Activated T-cell treated with anti-CD3 and anti-CD28 coated beads for 4 hours (primary cell): ENCODE measurements around the gene CRYZ.
A peak's percentile ranks its signal among the peaks of the same experiment; 100 is the strongest.

Source experiments
- DNase-seq: peaks from one replicate; pipeline ENCODE4 v3.0.0-alpha.2; 2020

Gene CRYZ

DNA sequence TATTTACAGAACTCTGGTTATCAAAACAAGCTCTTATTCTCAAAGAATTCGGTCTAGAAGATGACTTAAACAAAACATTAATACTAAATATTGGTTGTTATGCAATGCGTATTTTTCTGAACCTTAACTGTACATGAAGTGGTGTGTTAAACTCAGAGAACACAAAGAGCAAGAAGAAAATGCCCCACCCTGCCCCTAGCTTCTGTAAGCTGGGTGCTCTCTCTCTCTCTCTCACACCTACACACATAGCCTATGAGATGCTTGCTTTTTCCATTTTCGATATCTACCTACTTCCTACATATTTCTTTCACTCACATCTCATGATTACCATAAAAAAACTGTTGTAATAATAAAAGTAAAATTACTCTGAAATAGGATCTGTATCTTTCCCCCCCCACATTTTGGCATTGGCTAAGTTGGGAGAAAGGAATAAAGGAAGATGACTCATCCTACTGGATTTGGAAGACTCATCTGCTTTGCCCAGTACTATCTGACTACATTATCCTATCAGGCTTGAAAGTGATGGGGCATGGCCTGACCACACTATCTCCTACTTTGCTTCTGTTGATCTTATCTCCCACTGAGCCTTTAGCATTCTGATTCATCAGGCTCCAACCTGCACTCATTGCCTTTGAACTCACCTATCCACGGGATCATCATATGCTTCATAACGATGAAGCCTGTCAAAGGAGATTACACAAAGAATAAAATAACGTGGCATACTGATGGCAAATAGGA lies 2.9 kb downstream of the CRYZ start:
- DNase-seq, result no peak

GRCh38 chr1:74728736-74729135 lies 4.1 kb downstream of the CRYZ start:
- no peak for DNase-seq

- no peak for DNase-seq
Measured at GRCh38 chr1:74726063-74726462, 6.8 kb downstream of the CRYZ start.

- no peak for DNase-seq
Measured at GRCh38 chr1:74717626-74718025, 15.2 kb downstream of the CRYZ start.

DNA sequence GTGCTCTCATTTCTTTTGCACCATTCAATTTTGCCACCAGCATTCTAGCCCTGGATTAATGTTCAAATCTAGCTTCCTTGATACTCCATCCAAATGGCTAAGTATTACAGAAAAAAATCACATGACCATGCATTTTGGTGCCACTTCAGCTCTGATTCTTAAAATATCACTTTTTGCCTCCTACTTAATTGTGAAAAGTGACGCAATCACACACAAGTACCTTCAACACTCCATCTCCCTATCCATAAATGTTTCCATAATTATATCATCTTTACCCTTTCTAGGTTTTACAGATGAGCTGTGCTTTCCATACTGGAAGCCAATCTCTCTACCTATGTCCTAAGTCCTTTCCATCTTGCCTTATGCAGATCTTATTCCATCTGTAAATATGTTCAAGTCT lies 16.0 kb downstream of the CRYZ start:
- no peak for DNase-seq

DNA sequence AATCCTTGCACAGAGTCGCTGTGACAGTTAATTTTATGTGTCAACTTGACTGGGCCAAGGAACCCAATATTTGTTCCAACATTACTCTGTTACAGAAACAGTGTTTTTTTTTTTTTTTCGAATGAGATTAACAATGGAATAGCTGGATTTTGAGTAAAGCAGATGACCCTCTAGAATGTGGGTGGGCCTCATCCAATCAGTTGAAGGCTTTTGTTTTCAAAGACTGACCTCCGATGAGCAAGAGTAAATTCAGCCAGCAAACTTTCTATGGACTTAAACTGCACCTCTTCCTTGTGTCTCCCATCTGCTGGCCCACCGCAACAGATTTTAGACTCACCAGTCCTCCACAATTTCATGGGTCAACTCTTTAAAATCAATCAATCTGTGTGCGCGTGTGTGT lies 17.0 kb downstream of the CRYZ start:
- DNase-seq, result no peak

DNA sequence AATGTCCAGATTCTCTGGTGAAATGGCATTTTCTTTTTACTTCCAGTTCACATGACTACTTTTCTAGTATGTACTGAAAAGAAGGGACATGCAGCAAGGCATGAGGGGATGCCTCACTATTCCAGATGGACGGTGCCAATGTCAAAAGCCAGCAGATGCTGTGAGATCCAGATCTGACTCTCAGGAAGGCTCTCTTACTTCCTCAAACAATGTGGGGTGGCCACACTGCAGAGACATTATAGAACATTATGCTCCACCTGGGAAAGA lies 17.7 kb downstream of the CRYZ start:
- DNase-seq, result no peak

GRCh38 chr1:74714429-74715235 lies 18.2 kb downstream of the CRYZ start:
- DNase-seq, result no peak

- no peak for DNase-seq
Measured at GRCh38 chr1:74713849-74714248, 19.0 kb downstream of the CRYZ start.

DNA sequence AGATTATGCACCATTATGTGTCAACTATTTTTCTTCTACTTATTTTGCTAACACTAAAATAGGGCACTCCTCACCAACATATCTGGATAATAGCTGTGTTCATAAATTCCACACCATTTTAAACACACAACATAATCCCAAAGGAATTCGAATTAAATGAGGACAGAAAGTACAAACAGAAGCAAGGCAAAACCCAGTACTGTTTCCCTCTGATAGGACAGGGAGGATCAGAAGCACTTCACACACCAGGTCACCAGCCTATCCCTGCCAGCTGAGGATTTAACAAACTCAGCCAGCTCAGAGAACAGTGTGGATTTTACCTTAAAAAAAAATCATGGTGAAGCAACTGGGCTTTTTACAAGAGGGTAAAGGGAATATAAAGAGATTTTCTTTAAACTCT lies 20.0 kb downstream of the CRYZ start:
- DNase-seq, result no peak

GRCh38 chr1:74703386-74704182 lies 29.3 kb downstream of the CRYZ start:
- DNase-seq, result no peak

DNA sequence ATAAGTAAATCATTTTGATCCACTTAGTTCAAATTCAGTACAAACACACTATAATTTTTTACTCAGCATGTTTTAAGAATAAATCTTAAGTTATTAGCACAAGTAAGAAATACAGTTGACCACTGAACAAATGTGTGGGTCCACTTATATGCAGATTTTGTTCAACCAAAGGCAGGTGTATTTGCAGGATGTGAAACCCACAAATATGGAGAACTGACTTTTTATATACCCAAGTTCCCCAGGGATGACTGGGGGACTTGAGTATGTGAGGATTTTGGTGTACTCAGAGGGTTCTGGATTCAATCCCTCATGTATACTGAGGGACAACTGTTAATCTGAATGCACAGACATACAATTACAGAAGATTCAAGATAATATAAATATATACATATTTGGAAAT lies 33.5 kb downstream of the CRYZ start:
- no peak for DNase-seq

GRCh38 chr1:74697832-74698231 lies 35.0 kb downstream of the CRYZ start:
- DNase-seq, result no peak

- no peak for DNase-seq
Measured at GRCh38 chr1:74693473-74693872, 39.4 kb downstream of the CRYZ start.

DNA sequence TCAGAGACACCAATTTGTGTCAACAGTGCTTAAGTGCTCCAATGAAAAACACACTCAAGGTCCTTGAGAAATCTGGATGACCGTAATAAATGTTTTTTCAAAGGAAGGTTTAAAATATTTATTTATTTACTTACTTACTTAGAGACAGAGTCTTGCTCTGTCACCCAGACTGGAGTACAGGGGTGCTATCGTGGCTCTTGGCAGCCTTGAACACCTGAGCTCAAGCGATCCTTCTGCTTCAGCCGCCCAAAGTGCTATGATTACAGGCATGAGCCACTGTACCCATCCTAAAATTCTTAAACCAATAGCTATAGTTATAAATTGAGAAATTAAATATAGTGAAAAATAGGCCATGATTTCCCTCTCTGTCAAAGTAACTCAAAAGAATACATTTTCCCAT lies 41.9 kb downstream of the CRYZ start:
- DNase-seq, result no peak

- DNase-seq, result no peak
Measured at GRCh38 chr1:74690364-74690696, 42.5 kb downstream of the CRYZ start.

DNA sequence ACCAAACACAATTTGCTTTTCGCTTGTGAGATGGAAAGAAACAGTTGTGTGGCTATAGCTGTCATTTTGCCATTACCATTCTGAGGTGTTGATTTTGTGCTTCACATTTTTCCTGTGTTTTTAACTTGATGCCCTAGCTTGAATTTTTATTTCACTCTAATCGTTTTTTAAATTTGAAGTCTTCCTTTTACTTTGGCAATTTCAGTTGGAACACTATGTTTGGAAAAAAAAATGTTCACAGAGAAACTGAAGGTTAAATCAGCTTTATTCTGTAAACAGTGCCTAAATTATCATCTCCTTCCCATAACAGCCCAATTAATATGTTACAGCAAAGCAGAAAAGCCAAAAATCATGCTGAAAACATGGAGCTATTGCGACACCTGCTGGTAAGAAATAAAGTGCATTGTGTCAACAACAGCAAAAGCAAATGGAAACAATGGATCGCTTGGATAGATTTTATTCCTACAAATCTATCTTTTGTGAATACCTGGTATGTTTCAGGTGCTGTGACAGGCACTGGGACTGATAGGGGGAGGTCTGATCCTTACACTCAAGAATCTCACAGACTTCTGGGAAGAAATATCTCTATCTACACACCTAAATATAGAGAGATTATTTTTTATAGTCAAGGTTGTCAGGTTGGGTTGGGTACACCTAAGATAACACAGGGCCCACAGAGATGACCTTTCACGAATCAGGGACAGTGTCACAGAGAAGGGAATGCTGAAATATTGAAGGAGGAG lies 43.1 kb downstream of the CRYZ start:
- peak; percentile 29 for DNase-seq

GRCh38 chr1:74686928-74687327 lies 45.9 kb downstream of the CRYZ start:
- DNase-seq, result no peak

GRCh38 chr1:74684301-74684700 lies 48.5 kb downstream of the CRYZ start:
- no peak for DNase-seq

DNA sequence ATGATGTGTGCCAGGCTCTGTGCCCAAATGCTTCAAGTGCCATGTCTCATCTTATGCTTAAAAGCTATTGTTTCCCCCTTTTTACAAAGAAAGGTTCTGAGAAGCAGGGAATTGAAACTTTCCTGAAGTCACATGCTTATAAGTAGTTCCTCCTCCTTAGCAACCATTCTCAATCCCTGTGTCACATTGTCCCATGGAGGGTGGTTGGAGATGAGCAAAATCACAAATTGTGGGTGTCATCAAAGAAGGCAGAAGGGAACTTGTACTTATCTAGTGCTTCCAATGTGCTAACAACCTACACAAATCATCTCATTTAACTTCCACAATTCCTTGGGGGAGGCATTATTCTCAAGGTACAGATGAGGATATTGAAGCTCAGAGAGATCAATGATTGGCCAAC lies 49.2 kb downstream of the CRYZ start:
- DNase-seq, result no peak

GRCh38 chr1:74681851-74682250 lies 51.0 kb downstream of the CRYZ start:
- no peak for DNase-seq

DNA sequence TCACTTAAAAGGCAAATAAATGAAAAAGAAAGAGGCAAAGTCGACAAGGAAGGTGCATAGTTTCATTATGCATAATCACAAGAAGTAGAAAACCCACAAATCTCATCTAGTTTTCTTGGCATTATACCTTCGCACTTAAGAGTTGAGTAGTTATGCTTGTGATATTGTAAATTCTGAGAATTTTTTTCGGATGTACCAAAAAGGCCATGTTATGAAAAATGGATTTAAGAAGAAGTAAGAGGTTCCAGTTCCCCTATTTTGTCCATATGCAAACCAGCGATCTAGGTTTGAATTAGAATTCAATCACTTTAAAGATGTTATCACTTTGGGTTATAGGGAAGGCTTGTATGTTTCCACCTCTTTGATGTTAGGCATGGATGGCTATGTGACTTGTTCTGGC lies 51.4 kb downstream of the CRYZ start:
- DNase-seq, result no peak

DNA sequence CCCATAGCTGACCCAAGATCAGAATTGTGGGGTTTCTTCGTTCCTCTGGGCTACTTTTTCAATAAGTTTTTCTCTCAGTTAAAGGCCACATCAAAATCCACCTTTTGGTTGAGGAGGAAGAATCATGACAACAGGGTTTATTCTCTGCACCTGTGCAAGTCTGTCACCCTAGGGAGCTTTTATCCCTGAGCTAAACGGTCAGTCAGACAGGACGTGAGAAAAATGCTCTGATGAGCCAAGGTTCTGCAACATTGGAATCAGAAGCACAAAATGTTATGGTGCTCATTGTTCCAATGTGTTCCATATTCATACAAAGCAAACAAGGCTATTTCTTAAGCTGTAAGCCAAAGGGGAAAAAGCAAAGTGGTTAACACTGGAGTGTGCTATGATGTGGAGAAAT lies 51.8 kb downstream of the CRYZ start:
- no peak for DNase-seq
